HG02943 (cell line): Measurements from ENCODE around the gene IPP.
"Not testable (repeated sequence)": the region's sequence is repeated elsewhere in the genome, so short reads cannot be mapped to it uniquely, and the experiment has no call there.

Experiments
- ATAC-seq: cut with Tn5 transposase; IDR thresholded peaks from one replicate; pipeline ENCODE4 v1.9.1; 2021; ENCODE audit warnings: mild to moderate bottlenecking, low read depth, moderate library complexity; ENCODE audit not compliant: unreplicated experiment

The IPP gene

GRCh38 chr1:45746922-45747321 lies 3.5 kb downstream of the IPP start:
- ATAC-seq = no peak

- ATAC-seq = not testable (repeated sequence)
Measured at GRCh38 chr1:45739641-45740156, 10.8 kb downstream of the IPP start.

- ATAC-seq = no peak
Measured at GRCh38 chr1:45739137-45739536, 11.3 kb downstream of the IPP start.

GRCh38 chr1:45730780-45731319 lies 19.6 kb downstream of the IPP start:
- no peak for ATAC-seq

- no peak for ATAC-seq
Measured at GRCh38 chr1:45730075-45730779, 20.2 kb downstream of the IPP start.

- ATAC-seq = not testable (repeated sequence)
Measured at GRCh38 chr1:45726007-45726406, 24.4 kb downstream of the IPP start.

GRCh38 chr1:45723248-45723930 lies 27.1 kb downstream of the IPP start:
- ATAC-seq = no peak

GRCh38 chr1:45722809-45723208 lies 27.6 kb downstream of the IPP start:
- no peak for ATAC-seq

- no peak for ATAC-seq
Measured at GRCh38 chr1:45721207-45721606, 29.2 kb downstream of the IPP start.

GRCh38 chr1:45718289-45718688 lies 32.2 kb downstream of the IPP start:
- ATAC-seq = no peak

GRCh38 chr1:45717386-45717785 lies 33.1 kb downstream of the IPP start:
- not testable (repeated sequence) for ATAC-seq

GRCh38 chr1:45716700-45717099 lies 33.8 kb downstream of the IPP start:
- no peak for ATAC-seq

- no peak for ATAC-seq
Measured at GRCh38 chr1:45713711-45714110, 36.7 kb downstream of the IPP start.

GRCh38 chr1:45704637-45705036 lies 45.8 kb downstream of the IPP start:
- no peak for ATAC-seq

- no peak for ATAC-seq
Measured at GRCh38 chr1:45694823-45695222, 55.6 kb downstream of the IPP start.

GRCh38 chr1:45693811-45694210 lies 56.6 kb downstream of the IPP start:
- ATAC-seq = not testable (repeated sequence)

GRCh38 chr1:45687754-45688740 lies 62.4 kb downstream of the IPP start, which contains the start of gene TMEM69:
Gene TMEM69 (plus strand): TSS chr1:45688181. CDS start chr1:45691069, 2,888 bp downstream.
- ATAC-seq = no peak

- peak; percentile 74 for ATAC-seq
Measured at GRCh38 chr1:45687014-45687753, 63.3 kb downstream of the IPP start.

- peak; percentile 65 for ATAC-seq
Measured at GRCh38 chr1:45686288-45687013, 64.0 kb downstream of the IPP start, which contains the start of gene GPBP1L1. Gene GPBP1L1 (minus strand): TSS chr1:45686533. CDS start chr1:45659087, 27,446 bp downstream.
